Neural progenitor cell (in vitro differentiated cells): ENCODE measurements around the gene ADCY5.

ENCODE experiments used
- EZH2 ChIP-seq: fragments of 200-600 bp; sonication (generic); IDR thresholded peaks from 2 replicates; pipeline ENCODE4 v1.6.1; 2017; ENCODE audit warnings: antibody characterized with exemption, mild to moderate bottlenecking, moderate library complexity
- EZH2phosphoT487 ChIP-seq: fragments of 200-600 bp; sonication (generic); IDR thresholded peaks from 2 replicates; pipeline ENCODE4 v1.6.1; 2017; ENCODE audit warnings: antibody characterized with exemption
- TF ChIP-seq, protein P1 (sequence below): fragments of 200-600 bp; sonication (generic); IDR thresholded peaks from 2 replicates; pipeline ENCODE4 v1.5.1; 2017; ENCODE audit warnings: antibody characterized with exemption, mild to moderate bottlenecking

DNA sequence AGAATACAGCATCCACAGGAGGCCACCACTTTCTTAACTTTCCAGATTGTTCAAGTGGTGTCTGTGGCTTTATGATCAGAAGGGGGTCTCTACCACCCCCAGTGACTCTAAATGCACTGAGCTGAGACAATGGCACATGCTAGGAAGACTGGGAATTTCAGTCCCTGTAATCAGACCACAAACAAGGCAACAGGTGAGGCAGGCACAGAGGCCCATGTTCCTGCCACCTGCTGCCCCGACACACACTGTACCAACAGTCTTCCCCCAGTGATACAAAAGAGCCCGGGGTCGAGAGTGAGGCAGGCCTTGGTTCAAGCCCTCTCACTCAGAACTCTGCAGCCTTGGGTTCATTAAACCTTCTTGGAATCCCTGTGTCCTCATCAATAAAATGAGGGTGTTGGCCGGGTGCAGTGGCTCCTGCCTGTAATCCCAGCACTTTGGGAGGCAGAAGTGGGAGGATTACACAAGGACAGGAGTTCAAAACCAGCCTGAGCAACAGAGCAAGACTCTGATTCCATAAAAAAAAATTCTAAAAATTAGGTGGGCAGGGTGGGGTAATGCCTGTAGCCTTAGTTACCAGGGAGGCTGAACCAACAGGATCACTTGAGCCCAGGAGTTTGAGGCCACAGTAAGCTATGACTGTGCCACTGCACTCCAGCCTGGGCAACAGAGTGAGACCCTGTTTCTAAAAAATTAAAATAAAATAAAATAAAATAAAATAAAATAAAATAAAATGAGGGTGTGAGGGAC, 55.8 kb downstream of the ADCY5 start:
- TF ChIP-seq, protein P1, sequence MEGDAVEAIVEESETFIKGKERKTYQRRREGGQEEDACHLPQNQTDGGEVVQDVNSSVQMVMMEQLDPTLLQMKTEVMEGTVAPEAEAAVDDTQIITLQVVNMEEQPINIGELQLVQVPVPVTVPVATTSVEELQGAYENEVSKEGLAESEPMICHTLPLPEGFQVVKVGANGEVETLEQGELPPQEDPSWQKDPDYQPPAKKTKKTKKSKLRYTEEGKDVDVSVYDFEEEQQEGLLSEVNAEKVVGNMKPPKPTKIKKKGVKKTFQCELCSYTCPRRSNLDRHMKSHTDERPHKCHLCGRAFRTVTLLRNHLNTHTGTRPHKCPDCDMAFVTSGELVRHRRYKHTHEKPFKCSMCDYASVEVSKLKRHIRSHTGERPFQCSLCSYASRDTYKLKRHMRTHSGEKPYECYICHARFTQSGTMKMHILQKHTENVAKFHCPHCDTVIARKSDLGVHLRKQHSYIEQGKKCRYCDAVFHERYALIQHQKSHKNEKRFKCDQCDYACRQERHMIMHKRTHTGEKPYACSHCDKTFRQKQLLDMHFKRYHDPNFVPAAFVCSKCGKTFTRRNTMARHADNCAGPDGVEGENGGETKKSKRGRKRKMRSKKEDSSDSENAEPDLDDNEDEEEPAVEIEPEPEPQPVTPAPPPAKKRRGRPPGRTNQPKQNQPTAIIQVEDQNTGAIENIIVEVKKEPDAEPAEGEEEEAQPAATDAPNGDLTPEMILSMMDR: no peak
- TF ChIP-seq EZH2 (no peak), EZH2phosphoT487 (no peak)
